NCI-H82 treated with DMSO at 0.1 percent for 48 hours (cell line): ENCODE measurements around the gene EFNB2.

Experiments
- DNase-seq: peaks from one replicate; lab custom pipeline; 2025; ENCODE audit not compliant: unreplicated experiment; lab: John Stamatoyannopoulos, UW

The EFNB2 gene

GRCh38 chr13:106487129-106487528, 48.3 kb downstream of the EFNB2 start:
- no peak for DNase-seq

GRCh38 chr13:106486287-106486686, 49.2 kb downstream of the EFNB2 start:
- no peak for DNase-seq

GRCh38 chr13:106484537-106485193, 50.8 kb downstream of the EFNB2 start:
- no peak for DNase-seq

DNA sequence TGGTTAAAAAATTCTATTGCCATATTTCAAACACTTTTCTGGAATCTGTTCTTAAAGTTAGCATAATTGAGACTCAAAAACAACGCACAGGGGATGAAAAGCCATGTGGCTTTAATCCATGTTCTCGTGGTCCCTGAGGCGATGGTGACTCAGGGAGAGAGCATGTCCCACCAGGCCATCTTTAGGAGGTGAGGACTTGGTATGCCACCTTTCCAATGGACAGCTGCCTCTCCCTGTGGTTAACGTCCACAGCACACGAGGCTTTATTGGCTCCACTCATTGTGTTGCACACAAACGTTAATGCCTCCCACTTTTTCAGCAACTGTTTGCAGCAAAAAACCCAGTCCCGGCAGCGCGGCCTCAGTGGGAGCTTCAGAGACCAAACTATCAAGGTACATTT, 51.4 kb downstream of the EFNB2 start:
- no peak for DNase-seq

DNA sequence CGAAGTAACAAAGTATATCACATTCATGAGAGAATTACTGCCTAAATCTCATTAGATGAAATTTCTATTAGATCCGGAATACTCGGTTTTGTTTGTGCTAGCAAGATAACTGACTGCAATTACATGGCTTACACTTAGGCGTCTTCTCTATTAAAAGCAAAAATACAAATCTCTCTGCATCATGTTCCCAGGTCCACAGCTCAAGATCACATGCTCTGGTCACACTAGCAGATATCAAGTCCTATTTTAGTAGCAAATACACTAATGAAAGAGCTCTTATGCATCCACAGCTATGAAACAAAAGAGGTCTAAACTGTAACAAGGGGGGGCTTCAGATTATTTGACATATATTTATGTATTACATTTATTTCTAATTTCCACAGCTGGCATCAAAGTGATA, 53.5 kb downstream of the EFNB2 start:
- no peak for DNase-seq

DNA sequence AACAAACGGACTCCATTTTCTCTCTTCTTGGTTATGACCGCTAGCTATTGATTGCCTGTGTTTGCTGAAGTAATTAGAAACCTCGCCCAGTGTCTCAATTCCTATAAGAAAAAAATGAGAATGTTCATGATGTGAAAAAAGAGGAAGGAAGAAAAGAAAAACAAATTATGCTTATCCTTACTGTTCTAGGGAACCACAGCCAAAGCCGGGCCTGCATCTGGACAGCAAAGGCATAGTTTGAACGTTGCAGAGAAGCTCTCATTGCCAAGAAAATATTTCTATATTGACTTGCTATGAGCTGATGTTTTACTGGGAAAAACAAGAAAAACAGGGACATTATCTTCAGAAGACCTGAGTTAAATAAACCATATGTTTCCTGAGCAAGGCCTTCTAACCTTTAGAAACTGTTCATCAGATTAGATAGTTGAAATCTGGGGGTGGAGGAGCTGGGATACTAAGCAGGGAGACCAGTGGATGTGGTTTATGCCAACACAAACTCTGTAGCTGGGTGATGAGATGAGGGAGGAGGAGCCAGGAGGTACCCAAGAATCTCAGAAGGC, 55.0 kb downstream of the EFNB2 start:
- no peak for DNase-seq

GRCh38 chr13:106479929-106480328, 55.5 kb downstream of the EFNB2 start:
- no peak for DNase-seq

- no peak for DNase-seq
These were observed 57.3 kb downstream of the EFNB2 start for GRCh38 chr13:106478116-106478515.

DNA sequence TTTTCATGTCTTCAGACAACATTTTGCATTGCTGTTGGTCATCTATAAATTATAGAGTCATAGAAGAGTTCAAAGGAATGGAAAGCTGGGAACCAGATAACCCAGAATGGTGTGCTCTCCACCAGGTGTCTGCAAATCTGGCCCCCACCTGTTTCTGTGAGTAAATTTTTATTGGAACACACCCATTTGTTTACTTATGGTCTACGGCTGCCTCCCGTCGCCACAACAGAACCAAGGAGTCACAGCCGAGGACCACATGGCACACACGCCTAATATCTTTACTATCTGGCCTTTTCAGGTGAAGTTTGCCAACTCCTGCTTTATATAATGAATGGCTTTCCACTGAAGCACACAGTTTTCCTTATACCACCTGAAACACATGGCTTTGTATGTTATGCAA, 58.2 kb downstream of the EFNB2 start:
- DNase-seq: no peak

GRCh38 chr13:106475852-106476251, 59.6 kb downstream of the EFNB2 start:
- DNase-seq: no peak

DNA sequence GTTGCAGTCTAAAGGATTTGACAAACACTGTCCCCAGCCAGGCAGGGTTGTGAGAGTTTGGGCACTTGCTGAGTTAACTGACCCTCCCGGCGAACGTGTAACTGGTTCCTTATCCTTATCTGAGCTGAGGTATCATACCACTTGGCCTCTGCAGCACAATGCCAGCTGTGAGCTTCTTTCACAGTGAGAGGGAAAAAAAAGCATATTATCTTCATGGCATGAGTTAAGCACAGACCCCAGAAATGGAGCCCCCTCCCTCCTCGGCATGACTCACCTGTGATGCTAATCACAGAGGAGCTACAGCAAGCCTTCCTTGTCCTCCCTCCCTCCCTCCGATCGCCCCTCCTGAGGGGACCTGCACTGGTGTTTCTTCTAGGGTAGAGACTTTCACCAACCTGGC, 60.5 kb downstream of the EFNB2 start:
- DNase-seq: no peak

- DNase-seq: no peak
These were observed 62.3 kb downstream of the EFNB2 start for GRCh38 chr13:106473154-106473553.

DNA sequence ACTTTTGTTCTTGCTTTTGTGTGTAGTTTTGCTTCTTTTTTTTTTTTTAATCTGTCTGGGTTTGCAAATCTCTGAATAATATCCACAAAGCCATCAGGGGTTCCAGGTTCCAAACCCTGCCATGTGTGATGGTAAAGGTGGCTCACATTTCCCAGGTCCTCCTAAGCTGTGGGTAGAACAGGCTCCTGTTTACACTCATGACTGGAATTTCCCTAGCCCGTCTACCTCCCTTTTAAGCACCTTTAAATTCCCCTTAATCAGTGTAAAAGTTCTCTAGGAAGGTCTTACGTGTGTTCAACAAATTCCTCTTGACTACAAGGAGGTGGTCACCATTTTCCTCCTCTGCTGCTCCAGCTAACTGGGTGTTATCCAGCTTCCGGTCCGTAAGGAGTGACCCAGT, 62.8 kb downstream of the EFNB2 start:
- DNase-seq: no peak

GRCh38 chr13:106471957-106472543, 63.4 kb downstream of the EFNB2 start:
- no peak for DNase-seq

- DNase-seq: no peak
These were observed 64.9 kb downstream of the EFNB2 start for GRCh38 chr13:106470576-106470975.

GRCh38 chr13:106468744-106469590, 66.5 kb downstream of the EFNB2 start:
- no peak for DNase-seq

GRCh38 chr13:106468207-106468606, 67.3 kb downstream of the EFNB2 start:
- no peak for DNase-seq

DNA sequence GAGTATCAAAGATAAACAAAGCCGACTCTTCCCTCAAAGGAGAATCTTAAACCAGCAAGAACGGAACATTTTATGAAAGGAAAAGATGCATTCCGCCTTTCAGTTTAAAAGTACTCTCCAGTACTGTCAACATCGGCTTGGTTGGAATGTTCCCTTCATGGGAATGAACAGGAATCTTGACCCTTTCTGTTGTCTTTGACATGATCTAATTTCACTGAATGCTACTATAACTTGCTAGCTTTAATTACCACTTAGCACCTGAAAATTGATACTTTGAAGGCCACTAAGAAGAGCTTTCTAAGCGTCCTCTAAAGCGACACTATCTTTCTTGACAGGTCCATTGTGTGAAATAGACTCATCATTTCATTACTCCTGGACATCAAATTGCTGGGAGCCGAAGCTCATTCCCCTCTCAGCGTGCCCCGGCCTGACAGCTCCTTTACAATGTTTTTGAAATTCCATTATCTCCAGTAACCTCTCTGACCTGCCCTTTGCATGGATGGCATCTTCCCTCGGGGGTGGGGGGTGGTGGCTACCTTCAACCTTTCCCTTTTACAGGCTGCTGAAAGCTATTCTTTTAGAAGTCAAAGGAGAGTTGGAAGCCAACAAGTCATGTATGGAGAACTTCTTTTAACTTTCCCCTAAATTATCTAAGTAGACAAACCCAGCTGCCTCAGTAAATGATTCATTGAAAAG, 67.9 kb downstream of the EFNB2 start:
- no peak for DNase-seq

GRCh38 chr13:106466691-106467426, 68.6 kb downstream of the EFNB2 start:
- DNase-seq: no peak

DNA sequence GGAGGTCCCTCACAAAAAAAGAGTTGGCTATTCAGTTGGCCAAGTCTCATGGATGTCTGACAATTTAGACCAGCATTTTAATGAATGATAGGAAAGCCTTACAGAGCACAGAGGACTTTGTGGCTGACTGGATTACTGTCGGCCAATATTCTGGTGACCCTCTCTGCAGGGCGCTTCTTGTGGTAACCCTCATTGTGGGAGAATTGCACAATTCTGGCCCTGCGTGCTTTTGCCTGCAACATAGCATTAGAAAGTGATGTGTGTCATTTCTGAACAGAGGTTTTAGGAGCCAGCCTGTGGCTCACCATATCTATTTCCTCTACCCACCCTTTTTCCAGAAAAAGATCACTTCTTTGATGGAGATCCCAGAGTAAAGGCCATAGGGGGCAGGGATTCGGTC, 71.4 kb downstream of the EFNB2 start:
- no peak for DNase-seq

DNA sequence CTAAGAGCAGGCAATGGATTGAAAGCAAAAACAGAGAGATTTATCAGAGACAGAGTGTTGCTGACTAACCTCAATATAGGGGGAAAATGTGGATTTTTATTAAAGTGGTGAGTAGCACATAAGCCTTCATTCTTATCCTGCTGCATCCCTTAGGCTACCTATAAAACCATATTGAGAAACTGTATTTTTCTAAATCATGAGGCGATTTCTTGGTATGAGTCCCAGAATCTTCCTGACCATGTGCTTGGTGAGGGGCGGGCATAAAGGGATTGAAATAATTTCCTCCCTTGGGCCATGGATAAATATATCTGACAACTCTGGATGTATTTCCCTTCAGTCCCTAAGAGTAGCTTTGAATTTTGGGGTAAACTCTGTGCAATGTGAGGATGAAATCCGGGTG, 72.8 kb downstream of the EFNB2 start:
- no peak for DNase-seq
